ENCODE measurements around the gene C11orf54. TPM values are rescaled to one million over a fixed set of nuclear protein-coding genes. Genes with fewer than 3 reads are reported as not detected.

C11orf54 gene
- total and polyA plus RNA-seq, 10 of the 15 experiments (the other 5 are each of a cell fraction or from before 2014, with no cell fraction given) = 15.1 to 32.3 (median 26.8) TPM

DNA sequence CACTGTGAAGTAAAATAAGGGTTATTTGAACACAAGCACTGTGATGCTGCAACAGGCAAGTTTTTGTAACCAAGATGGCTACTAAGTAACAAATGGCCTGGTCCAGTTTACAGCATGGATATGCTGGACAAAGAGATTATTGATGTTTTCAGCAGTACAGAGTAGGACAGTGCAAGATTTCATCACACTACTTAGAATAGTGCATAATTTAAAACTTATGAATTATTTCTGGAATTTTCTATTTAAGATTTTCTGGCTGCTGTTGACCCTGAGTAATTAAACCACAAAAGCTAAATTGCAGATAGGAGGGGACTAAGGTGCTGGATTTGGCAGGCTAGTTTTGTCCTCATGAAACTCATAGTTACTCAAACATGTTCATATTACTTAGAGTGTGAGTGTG is 46.9 kb upstream of the C11orf54 start:
- no TSS peak for BruUV-seq (replicated peaks)

DNA sequence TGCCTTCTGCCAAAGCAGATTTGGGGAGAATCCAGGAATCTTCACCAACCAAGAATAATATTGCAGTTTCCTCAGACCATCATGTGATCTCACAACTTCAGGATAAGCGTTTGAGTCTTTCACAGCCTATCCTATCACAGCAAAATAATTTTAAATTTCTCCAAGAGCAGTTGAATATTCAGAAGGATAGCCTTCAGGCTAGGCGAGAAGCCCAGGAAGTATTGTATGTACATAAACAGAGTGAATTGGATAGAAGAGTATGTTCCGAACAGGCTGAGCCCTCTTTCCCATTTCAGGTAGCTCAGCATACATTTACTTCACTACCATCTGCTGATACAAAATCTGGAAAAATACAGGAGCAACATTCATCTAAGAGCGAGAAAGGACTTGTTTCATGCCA is 43.9 kb upstream of the C11orf54 start:
- TF ChIP-seq, protein P1, sequence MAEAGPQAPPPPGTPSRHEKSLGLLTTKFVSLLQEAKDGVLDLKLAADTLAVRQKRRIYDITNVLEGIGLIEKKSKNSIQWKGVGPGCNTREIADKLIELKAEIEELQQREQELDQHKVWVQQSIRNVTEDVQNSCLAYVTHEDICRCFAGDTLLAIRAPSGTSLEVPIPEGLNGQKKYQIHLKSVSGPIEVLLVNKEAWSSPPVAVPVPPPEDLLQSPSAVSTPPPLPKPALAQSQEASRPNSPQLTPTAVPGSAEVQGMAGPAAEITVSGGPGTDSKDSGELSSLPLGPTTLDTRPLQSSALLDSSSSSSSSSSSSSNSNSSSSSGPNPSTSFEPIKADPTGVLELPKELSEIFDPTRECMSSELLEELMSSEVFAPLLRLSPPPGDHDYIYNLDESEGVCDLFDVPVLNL (IDR thresholded peaks at IDR 0.05; ENCODE audit: low read depth, low read length) = no peak
- no peak for TF ChIP-seq WRNIP1 (IDR thresholded peaks at IDR 0.05; ENCODE audit: borderline replicate concordance, low read depth, low read length)
- TF ChIP-seq, protein P2, sequence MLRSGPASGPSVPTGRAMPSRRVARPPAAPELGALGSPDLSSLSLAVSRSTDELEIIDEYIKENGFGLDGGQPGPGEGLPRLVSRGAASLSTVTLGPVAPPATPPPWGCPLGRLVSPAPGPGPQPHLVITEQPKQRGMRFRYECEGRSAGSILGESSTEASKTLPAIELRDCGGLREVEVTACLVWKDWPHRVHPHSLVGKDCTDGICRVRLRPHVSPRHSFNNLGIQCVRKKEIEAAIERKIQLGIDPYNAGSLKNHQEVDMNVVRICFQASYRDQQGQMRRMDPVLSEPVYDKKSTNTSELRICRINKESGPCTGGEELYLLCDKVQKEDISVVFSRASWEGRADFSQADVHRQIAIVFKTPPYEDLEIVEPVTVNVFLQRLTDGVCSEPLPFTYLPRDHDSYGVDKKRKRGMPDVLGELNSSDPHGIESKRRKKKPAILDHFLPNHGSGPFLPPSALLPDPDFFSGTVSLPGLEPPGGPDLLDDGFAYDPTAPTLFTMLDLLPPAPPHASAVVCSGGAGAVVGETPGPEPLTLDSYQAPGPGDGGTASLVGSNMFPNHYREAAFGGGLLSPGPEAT (IDR thresholded peaks at IDR 0.05; ENCODE audit: low read depth) = no peak
- no peak for TF ChIP-seq RAD21 (IDR thresholded peaks at IDR 0.05; ENCODE audit: insufficient read depth, low read depth, low read length)
- TF ChIP-seq MEF2A (IDR thresholded peaks at IDR 0.05; ENCODE audit: insufficient read depth, low read depth, low read length) = no peak
- no peak for TF ChIP-seq SMAD5 (IDR thresholded peaks at IDR 0.05; ENCODE audit: low read depth)
- TF ChIP-seq ESRRA (IDR thresholded peaks at IDR 0.05; ENCODE audit: low read length) = no peak
- TF ChIP-seq CREM (IDR thresholded peaks at IDR 0.05; ENCODE audit: low read depth) = no peak
- no peak for TF ChIP-seq CREB1 (IDR thresholded peaks at IDR 0.05; ENCODE audit: low read depth)
- TF ChIP-seq FOS (IDR thresholded peaks at IDR 0.05; ENCODE audit: borderline replicate concordance, extremely low read depth, insufficient read length) = no peak
- no peak for TF ChIP-seq ASH2L (IDR thresholded peaks at IDR 0.05; ENCODE audit: borderline replicate concordance, low read depth)
- TF ChIP-seq, protein P3, sequence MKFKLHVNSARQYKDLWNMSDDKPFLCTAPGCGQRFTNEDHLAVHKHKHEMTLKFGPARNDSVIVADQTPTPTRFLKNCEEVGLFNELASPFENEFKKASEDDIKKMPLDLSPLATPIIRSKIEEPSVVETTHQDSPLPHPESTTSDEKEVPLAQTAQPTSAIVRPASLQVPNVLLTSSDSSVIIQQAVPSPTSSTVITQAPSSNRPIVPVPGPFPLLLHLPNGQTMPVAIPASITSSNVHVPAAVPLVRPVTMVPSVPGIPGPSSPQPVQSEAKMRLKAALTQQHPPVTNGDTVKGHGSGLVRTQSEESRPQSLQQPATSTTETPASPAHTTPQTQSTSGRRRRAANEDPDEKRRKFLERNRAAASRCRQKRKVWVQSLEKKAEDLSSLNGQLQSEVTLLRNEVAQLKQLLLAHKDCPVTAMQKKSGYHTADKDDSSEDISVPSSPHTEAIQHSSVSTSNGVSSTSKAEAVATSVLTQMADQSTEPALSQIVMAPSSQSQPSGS (IDR thresholded peaks at IDR 0.05; ENCODE audit: low read length) = no peak
- H3K4me3 ChIP-seq = no peak overlapping the region
- CTCF ChIA-PET = no interaction called here
- 91% methylated on average over 4 of the region's 4 CpGs for WGBS (ENCODE audit: insufficient coverage, insufficient replicate concordance, low lambda C conversion rate, missing lambda C conversion rate)
- POLR2A ChIA-PET = no interaction called here
- FAIRE-seq = no peak
- no peaks in the 10 kb centered on the region for H3K79me2 ChIP-seq (ENCODE audit: control insufficient read depth, insufficient read depth, low read length)
- intact Hi-C loops (cut with micrococcal nuclease; ENCODE audit: unreplicated experiment) (no loop called here), in situ Hi-C loops (cut with MboI) (no loop called here)
- no peaks in the 10 kb centered on the region for H3K27me3 ChIP-seq (replicated peaks in 1 of 2; ENCODE audit: control insufficient read depth in 2 of 2, insufficient read depth in 2 of 2, low read length in 1 of 2)
- H3K36me3 ChIP-seq (ENCODE audit: control insufficient read depth in 2 of 2, insufficient read depth in 2 of 2, low read length in 1 of 2) = peaks cover 5 to 19% of the 10 kb centered on the region in 2 experiments
- no peak for ATAC-seq
- no peak overlapping the region for H3K9ac ChIP-seq (ENCODE audit: control insufficient read depth, insufficient read depth, low read length)
- no peaks in the 10 kb centered on the region for H3K9me3 ChIP-seq (replicated peaks; ENCODE audit: control insufficient read depth, insufficient read depth, low read length)
- no peak overlapping the region for H3K27ac ChIP-seq (ENCODE audit: control insufficient read depth, insufficient read depth)
- H3K4me2 ChIP-seq (ENCODE audit: control insufficient read depth, insufficient read depth) = no peak overlapping the region
- H4K20me1 ChIP-seq (ENCODE audit: control insufficient read depth, insufficient read depth) = no peaks in the 10 kb centered on the region
- BruUV-seq (replicated peaks) = no TSS peak
- no peaks in the 10 kb centered on the region for H3K4me1 ChIP-seq (ENCODE audit: control insufficient read depth, insufficient read depth, low read length)
- no peak for DNase-seq (ENCODE audit: low read depth, low spot score)
- RAD21 ChIA-PET (ENCODE audit: unreplicated experiment) = no interaction called here
- SMC1A ChIA-PET (ENCODE audit: uncharacterized antibody, unreplicated experiment) = no interaction called here
- H2AFZ ChIP-seq (ENCODE audit: control insufficient read depth, low read depth, low read length) = no peak overlapping the region

More for the DNA sequence above, 46.9 kb upstream of the C11orf54 start:
- intact Hi-C loops (cut with micrococcal nuclease; ENCODE audit: unreplicated experiment) = no loop called here
- DNase-seq (ENCODE audit: low read depth, low spot score) (no peak), FAIRE-seq (no peak), ATAC-seq (no peak)
- H2AFZ ChIP-seq (ENCODE audit: control insufficient read depth, low read depth, low read length) = no peak overlapping the region
- no peaks in the 10 kb centered on the region for H3K4me1 ChIP-seq (ENCODE audit: control insufficient read depth, insufficient read depth, low read length)
- ChIA-PET RAD21 (ENCODE audit: unreplicated experiment) (no interaction called here), POLR2A (no interaction called here), SMC1A (ENCODE audit: uncharacterized antibody, unreplicated experiment) (no interaction called here), CTCF (no interaction called here)
- peaks cover 8 to 21% of the 10 kb centered on the region in 2 experiments for H3K36me3 ChIP-seq (ENCODE audit: control insufficient read depth in 2 of 2, insufficient read depth in 2 of 2, low read length in 1 of 2)
- no peaks in the 10 kb centered on the region for H3K79me2 ChIP-seq (ENCODE audit: control insufficient read depth, insufficient read depth, low read length)
- H3K27ac ChIP-seq (ENCODE audit: control insufficient read depth, insufficient read depth) = no peak overlapping the region
- H3K4me2 ChIP-seq (ENCODE audit: control insufficient read depth, insufficient read depth) = no peak overlapping the region
- in situ Hi-C loops (cut with MboI) = no loop called here
- H3K27me3 ChIP-seq (replicated peaks in 1 of 2; ENCODE audit: control insufficient read depth in 2 of 2, insufficient read depth in 2 of 2, low read length in 1 of 2) = no peaks in the 10 kb centered on the region
- no peaks in the 10 kb centered on the region for H4K20me1 ChIP-seq (ENCODE audit: control insufficient read depth, insufficient read depth)
- no peak overlapping the region for H3K9ac ChIP-seq (ENCODE audit: control insufficient read depth, insufficient read depth, low read length)
- no peak overlapping the region for H3K4me3 ChIP-seq
- TF ChIP-seq BRCA1 (IDR thresholded peaks at IDR 0.05; ENCODE audit: low read depth, low read length) = no peak
- no peak for TF ChIP-seq HDAC2 (IDR thresholded peaks at IDR 0.05)
- no peaks in the 10 kb centered on the region for H3K9me3 ChIP-seq (replicated peaks; ENCODE audit: control insufficient read depth, insufficient read depth, low read length)
